GM21723 (cell line): ENCODE data around the gene TOP3B.

Experiments used
- ATAC-seq: cut with Tn5 transposase; IDR thresholded peaks from one replicate; pipeline ENCODE4 v1.9.1; 2021; ENCODE audit warnings: mild to moderate bottlenecking, moderate library complexity; ENCODE audit not compliant: unreplicated experiment

TOP3B gene

GRCh38 chr22:21963286-21963685 lies 19.3 kb downstream of the TOP3B start:
- ATAC-seq, result no peak

- no peak for ATAC-seq
Measured at GRCh38 chr22:21962655-21962949, 20.0 kb downstream of the TOP3B start.

GRCh38 chr22:21961886-21962654 lies 20.5 kb downstream of the TOP3B start:
- no peak for ATAC-seq

GRCh38 chr22:21961127-21961867 lies 21.3 kb downstream of the TOP3B start:
- ATAC-seq, result no peak

GRCh38 chr22:21960200-21961126 lies 22.1 kb downstream of the TOP3B start:
- no peak for ATAC-seq

GRCh38 chr22:21959274-21960074 lies 23.1 kb downstream of the TOP3B start:
- ATAC-seq, result no peak

- ATAC-seq, result no peak
Measured at GRCh38 chr22:21958360-21959273, 24.0 kb downstream of the TOP3B start.

GRCh38 chr22:21952586-21953571 lies 29.7 kb downstream of the TOP3B start, which contains the start of gene PPM1F:
PPM1F (minus strand) TSS chr22:21952848; CDS start chr22:21946048, 6,800 bp downstream.
- no peak for ATAC-seq

GRCh38 chr22:21951931-21952465 lies 30.6 kb downstream of the TOP3B start:
- ATAC-seq, result no peak

- no peak for ATAC-seq
Measured at GRCh38 chr22:21951062-21951461, 31.5 kb downstream of the TOP3B start.

GRCh38 chr22:21949948-21950347 lies 32.6 kb downstream of the TOP3B start:
- ATAC-seq, result no peak

- no peak for ATAC-seq
Measured at GRCh38 chr22:21949569-21949918, 33.0 kb downstream of the TOP3B start.

GRCh38 chr22:21948824-21949568 lies 33.6 kb downstream of the TOP3B start:
- no peak for ATAC-seq

- ATAC-seq, result no peak
Measured at GRCh38 chr22:21948390-21948789, 34.2 kb downstream of the TOP3B start.

- ATAC-seq, result no peak
Measured at GRCh38 chr22:21947040-21948014, 35.3 kb downstream of the TOP3B start.

GRCh38 chr22:21946262-21946925 lies 36.2 kb downstream of the TOP3B start:
- ATAC-seq, result no peak
